ENCODE results near the gene CAMSAP1.

GRCh38 chr9:135919318-135919890 is 12.1 kb upstream of the CAMSAP1 start:
- TF ChIP-seq POLR2AphosphoS5 (IDR thresholded peaks at IDR 0.05; ENCODE audit: low read length) = no peak
- TF ChIP-seq RAD21 (IDR thresholded peaks at IDR 0.05; ENCODE audit: insufficient read depth, low read depth, low read length) = no peak
- TF ChIP-seq CHD2 (IDR thresholded peaks at IDR 0.05; ENCODE audit: borderline replicate concordance, low read depth, low read length) = no peak
